NCI-H446 (cell line): Measurements from ENCODE around the gene SP3.

Experiments
- DNase-seq, 2 experiments: peaks; one replicate each; lab custom pipeline; 2025; lab: John Stamatoyannopoulos, UW

SP3 gene

GRCh38 chr2:173942861-173943523, 22.2 kb downstream of the SP3 start:
- DNase-seq, result no peak

- DNase-seq, result no peak
These were observed 23.6 kb downstream of the SP3 start for GRCh38 chr2:173941567-173941966.

DNA sequence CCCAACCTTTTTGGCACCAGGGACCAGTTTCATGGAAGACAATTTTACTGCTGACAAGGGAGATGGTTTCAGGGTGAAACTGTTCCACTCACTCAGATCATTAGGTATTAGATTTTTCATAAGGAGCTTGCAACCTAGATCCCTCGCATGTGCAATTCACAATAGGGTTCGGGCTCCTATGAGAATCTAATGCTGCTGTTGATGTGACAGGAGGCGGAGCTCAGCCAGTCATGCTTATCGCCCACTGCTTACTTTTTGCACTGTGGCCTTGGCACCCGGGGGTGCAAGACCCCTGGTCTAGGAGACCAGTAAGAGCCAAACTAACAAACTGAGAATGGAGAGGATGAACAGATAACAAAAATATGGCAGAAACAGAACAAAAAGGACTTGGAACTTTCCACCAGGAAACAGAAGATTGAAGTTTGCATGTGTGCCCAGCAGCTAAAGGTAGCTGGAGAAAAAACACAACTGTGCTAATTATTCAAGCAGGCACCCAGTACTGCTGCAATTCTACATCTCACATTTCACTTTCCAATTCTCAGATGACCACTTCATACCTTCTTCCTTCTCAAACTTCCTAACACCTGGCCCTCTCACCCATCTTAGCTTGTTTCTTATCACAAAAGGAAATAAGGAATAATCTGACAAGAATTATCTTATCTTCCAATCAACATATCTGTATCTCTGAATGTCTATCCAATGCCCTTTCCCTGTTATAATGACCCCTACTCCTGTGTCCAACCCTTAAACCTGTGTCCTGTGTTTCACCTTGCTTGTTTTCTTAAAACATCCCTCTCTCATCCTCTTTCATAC, 24.8 kb downstream of the SP3 start:
- no peak for DNase-seq

DNA sequence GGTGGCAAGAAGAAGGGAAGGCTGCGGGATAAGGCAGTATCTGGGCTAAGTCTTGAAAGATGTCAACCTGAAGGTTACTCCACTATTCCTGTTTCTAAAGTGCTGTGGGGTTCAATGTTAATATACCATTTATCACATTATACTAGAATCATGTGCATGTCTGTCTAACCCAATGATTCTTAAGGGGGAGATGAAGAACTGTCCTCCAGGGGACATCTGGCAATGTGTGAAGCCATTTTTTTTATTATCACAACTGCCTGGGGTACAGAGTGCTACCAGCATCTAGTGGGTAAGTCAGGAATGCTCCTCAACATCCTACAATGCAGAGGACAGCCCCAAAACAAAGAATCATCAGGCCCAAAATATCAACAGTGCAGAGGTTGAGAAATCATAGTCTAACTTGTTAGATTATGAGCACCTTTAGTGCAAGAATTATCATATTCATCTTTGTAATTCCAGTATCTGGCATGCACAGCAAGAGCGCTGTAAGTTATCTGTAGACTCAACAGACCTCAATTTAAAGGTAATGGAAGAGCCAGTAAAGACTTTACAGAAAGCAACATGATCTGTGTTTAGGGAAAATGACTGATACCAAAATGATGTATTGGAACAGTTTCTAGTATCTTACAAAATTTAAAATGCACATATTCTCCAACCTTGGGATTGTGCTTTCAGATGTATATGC, 26.3 kb downstream of the SP3 start:
- DNase-seq, result no peak

DNA sequence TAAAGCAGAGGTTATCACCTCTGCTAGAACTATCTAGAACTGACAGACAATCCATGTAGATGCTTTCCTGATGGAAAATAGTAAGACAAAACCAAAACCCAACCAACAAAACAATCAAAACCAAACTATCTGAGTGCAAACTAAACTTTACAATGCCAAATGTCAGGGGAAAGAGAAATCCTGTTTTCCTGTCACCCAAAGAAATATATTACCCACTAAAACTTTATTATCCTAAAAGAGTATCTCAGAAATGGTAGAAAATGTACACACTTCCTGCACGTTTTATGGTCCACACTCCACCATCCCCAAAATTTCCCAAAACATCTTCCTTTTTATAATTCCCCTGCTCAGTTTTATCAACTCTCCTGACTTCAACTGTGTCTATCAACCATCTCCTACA, 29.9 kb downstream of the SP3 start:
- no peak for DNase-seq

GRCh38 chr2:173934895-173935294, 30.3 kb downstream of the SP3 start:
- no peak for DNase-seq

- no peak for DNase-seq
These were observed 33.4 kb downstream of the SP3 start for GRCh38 chr2:173931751-173932150.

GRCh38 chr2:173929441-173929840, 35.7 kb downstream of the SP3 start:
- DNase-seq, result no peak

- DNase-seq, result no peak
These were observed 38.3 kb downstream of the SP3 start for GRCh38 chr2:173926875-173927274.

DNA sequence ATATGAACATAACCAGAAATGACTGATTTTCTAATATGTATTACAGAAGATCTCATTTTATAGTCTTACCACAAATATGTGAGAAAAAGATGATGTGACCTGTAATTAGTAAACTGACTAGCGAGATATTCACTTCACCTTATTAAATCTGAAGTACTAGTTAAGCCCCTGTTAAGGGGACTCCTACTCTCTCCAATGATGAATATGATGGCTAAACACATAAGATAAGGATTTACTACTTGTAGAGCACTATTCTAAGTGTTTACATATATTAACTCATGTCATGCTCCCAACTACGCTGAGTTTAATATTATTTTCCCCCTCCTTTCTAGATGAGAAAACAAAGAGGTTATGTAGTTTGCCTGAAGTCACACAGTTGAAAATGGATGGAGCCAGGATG, 40.9 kb downstream of the SP3 start:
- DNase-seq, result no peak

GRCh38 chr2:173922760-173923159, 42.4 kb downstream of the SP3 start:
- DNase-seq, result no peak

- DNase-seq, result no peak
These were observed 43.1 kb downstream of the SP3 start for GRCh38 chr2:173922068-173922467.

- DNase-seq, result no peak
These were observed 50.9 kb downstream of the SP3 start for GRCh38 chr2:173914055-173914927.

DNA sequence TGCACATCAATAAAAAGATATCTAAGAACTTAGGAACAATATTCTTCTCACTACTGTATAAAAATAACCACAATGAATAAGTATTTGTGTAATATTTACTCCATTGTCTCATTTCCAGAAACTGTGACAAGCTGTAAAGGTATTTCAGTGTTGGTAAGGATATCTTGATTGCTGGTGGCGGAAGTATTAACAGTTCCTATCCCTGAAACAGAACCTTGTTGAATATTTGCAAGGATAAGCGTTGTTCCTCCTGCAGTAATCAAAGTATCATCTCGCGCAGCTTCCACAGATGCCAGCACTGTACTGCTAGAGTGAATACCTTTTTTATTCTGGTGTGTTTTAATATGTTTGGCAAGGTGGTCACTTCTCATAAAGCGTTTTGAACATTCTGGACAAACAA, 55.3 kb downstream of the SP3 start:
- no peak for DNase-seq

DNA sequence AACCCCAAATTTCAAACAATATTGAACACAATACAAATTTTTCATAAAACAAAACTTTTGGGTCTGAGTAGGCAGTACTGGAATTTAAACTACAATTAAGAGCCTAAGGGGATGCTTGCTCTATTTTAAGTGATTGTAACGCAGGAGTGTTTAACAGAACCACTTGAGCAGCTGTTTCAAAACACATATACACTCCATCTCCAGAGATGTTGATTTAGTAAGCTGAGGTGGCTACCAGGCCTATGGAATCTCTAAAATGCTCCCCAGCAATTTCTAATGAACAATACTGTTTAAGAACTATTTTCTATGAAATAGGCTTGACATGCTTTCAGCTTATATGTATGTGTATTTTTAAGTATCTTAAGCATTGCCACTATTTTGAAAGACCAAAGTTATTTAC, 58.5 kb downstream of the SP3 start:
- DNase-seq, result no peak

DNA sequence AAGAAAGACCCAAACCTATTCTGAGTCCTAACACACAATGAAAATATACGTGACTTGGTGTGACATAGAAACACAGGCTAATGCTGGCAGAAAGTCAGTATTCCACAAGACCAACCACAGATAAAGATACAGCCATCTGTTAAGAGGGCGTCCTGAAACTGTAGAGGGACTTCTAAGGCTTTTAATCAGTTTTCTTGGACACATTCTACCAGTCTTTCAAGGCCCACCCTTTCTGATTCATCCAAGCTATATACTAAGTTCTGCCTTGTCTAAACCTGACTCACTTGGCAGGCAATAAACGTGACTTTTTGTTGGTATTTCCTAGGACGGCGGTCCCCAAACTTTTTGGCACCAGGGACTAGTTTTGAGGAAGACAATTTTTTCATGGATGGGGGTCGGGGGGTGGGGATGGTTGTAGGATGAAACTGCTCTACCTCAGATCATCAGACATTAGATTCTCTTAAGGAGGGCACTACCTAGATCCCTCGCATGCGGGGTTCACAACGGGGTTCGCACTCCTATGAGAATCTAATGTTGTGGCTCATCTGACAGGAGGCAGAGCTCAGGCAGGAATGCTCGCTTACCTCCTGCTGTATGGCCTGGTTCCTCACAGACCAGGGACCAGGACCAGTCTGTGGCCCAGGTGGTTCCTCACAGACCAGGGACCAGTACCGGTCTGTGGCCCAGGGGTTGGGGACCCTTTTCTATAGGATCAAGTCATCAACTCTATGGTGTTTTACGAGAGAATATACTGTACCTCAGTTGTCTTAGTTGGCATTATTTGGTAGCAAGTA, 61.4 kb downstream of the SP3 start:
- no peak for DNase-seq

DNA sequence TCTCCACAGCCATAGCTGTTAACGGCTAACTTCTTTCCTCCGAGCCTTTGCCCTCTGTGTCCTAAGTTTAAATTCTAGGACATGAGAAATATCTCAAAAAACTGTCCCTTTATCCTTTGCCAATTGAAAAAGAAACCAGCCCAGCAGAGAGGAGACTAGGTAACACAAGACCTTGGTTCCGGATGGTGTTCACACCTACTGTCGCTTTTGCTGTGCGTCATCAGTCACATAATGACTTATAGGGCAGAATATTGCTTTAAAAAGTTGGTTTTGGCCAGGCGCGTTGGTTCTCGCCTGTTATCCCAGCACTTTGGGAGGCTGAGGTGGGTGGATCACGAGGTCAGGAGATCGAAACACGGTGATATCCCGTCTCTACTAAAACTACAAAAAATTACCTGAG, 66.2 kb downstream of the SP3 start:
- no peak for DNase-seq

DNA sequence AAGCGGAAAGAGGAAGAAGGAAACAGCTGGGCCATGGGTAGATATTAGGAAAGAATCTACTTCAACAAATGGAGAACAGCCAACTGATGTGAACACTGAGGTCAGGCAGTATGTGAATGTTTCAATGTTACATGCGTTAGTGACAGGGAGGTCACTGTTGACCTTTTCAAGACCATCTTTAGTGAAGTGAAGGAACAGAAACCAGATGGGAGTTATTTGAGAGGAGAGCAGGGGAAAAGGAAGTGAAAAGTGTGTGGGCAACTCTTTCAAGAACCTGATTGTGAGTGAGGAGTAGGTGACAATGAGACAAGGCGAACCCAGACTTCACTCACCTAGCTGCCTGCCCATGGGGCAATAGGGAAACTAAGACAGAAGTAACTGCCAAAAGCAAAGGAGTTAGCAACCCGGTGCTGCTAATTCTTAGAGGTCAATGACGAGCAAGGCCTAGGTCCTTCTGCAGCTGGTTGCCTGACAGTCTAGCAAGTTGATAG, 67.0 kb downstream of the SP3 start:
- DNase-seq, result no peak

GRCh38 chr2:173896755-173897154, 68.4 kb downstream of the SP3 start:
- DNase-seq, result no peak

DNA sequence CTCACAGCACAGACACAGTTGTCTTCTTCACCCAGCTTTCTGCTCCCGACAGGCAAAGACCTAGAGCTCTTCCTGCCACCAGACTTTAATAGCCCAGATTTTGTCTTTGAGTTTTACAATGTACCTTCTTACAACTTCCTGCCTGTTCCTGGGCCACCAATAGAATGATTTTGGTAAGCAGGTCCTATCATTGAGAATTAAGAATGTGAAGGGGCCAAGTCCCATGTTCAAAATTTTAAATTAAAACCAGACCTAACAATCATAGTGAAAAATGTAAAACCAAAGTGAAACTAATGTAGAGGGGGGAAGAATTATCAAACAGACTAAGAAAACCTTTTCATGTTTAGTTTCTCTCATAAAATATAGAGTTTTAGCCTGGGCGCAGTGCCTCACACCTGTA, 72.8 kb downstream of the SP3 start:
- DNase-seq, result no peak
